CD4-positive, alpha-beta T cell treated with Interleukin-12 subunit alpha and Interleukin-12 subunit beta, for 1 hour (primary cell): ENCODE data around the gene OXA1L.
"Not testable (repeated sequence)": the region's sequence is repeated elsewhere in the genome, so short reads cannot be mapped to it uniquely, and the experiment has no call there.

Source experiments
- DNase-seq: peaks from one replicate; pipeline ENCODE4 v3.0.0-alpha.2; 2020

The OXA1L gene

GRCh38 chr14:22769369-22769768 is 2.9 kb downstream of the OXA1L start:
- DNase-seq = no peak

- DNase-seq = no peak
Measured at GRCh38 chr14:22770481-22771187, 4.1 kb downstream of the OXA1L start.

- no peak for DNase-seq
Measured at GRCh38 chr14:22772725-22773124, 6.2 kb downstream of the OXA1L start.

GRCh38 chr14:22773162-22774010 is 6.9 kb downstream of the OXA1L start:
- no peak for DNase-seq

GRCh38 chr14:22774011-22774706 is 7.7 kb downstream of the OXA1L start:
- no peak for DNase-seq

- DNase-seq = no peak
Measured at GRCh38 chr14:22776215-22776614, 9.7 kb downstream of the OXA1L start.

- not testable (repeated sequence) for DNase-seq
Measured at GRCh38 chr14:22776849-22777248, 10.4 kb downstream of the OXA1L start.

- DNase-seq = no peak
Measured at GRCh38 chr14:22778084-22778483, 11.6 kb downstream of the OXA1L start.

- DNase-seq = no peak
Measured at GRCh38 chr14:22780105-22780679, 13.7 kb downstream of the OXA1L start.

GRCh38 chr14:22780941-22781300 is 14.4 kb downstream of the OXA1L start:
- no peak for DNase-seq

- no peak for DNase-seq
Measured at GRCh38 chr14:22781301-22781991, 15.0 kb downstream of the OXA1L start.

GRCh38 chr14:22786685-22787084 is 20.2 kb downstream of the OXA1L start:
- DNase-seq = no peak

GRCh38 chr14:22791301-22791700 is 24.8 kb downstream of the OXA1L start:
- DNase-seq = no peak

GRCh38 chr14:22792158-22792557 is 25.7 kb downstream of the OXA1L start:
- DNase-seq = no peak

GRCh38 chr14:22793550-22793949 is 27.1 kb downstream of the OXA1L start:
- not testable (repeated sequence) for DNase-seq

- DNase-seq = no peak
Measured at GRCh38 chr14:22793976-22794375, 27.5 kb downstream of the OXA1L start.

- DNase-seq = no peak
Measured at GRCh38 chr14:22794551-22794951, 28.1 kb downstream of the OXA1L start.

- no peak for DNase-seq
Measured at GRCh38 chr14:22796087-22796707, 29.7 kb downstream of the OXA1L start.

- DNase-seq = no peak
Measured at GRCh38 chr14:22797017-22797917, 30.8 kb downstream of the OXA1L start.

GRCh38 chr14:22798528-22798927 is 32.0 kb downstream of the OXA1L start:
- DNase-seq = no peak

- no peak for DNase-seq
Measured at GRCh38 chr14:22800346-22800745, 33.9 kb downstream of the OXA1L start.
